Uterus (tissue), 4 donors: ENCODE data around the gene C5. TPM values are rescaled to one million over a fixed set of nuclear protein-coding genes. Genes with fewer than 3 reads are reported as not detected.
"Not testable (repeated sequence)": the region's sequence is repeated elsewhere in the genome, so short reads cannot be mapped to it uniquely, and the experiment has no call there.

ENCODE experiments used
- DNase-seq, 2 donors: peaks; one replicate each; pipeline ENCODE4 v3.0.0-alpha.2; 2019 to 2020
- H3K27ac ChIP-seq, 2 donors: fragments of 200-600 bp; sonication (generic); 1 replicate in 1 of 2; 2 replicates in 1 of 2; pipeline ENCODE4 v1.5.1; 2016 to 2018
- H3K27me3 ChIP-seq, 2 donors: fragments of 200-600 bp; sonication (generic); one replicate each; pipeline ENCODE4 v1.5.1; 2018 to 2019; ENCODE audit warnings: control low read depth in 1 of 2
- H3K36me3 ChIP-seq, 2 donors: fragments of 200-600 bp; sonication (generic); one replicate each; pipeline ENCODE4 v1.5.1; 2019; ENCODE audit warnings: control low read depth in 1 of 2
- H3K4me1 ChIP-seq, 2 donors: fragments of 200-600 bp; sonication (generic); one replicate each; pipeline ENCODE4 v1.5.1; 2018 to 2019; ENCODE audit warnings: control low read depth in 1 of 2
- H3K4me3 ChIP-seq, 2 donors: fragments of 200-600 bp; sonication (generic); 1 replicate in 1 of 2; 2 replicates in 1 of 2; pipeline ENCODE4 v1.5.1; 2018 to 2019; ENCODE audit warnings: mild to moderate bottlenecking in 1 of 2
- H3K9me3 ChIP-seq, 2 donors: fragments of 200-600 bp; sonication (generic); one replicate each; pipeline ENCODE4 v1.5.1; 2019; ENCODE audit warnings: control low read depth in 1 of 2
- POLR2A ChIP-seq, 2 donors: fragments of 450-650 bp; IDR thresholded peaks; one replicate each; pipeline ENCODE4 v1.6.1; 2016; ENCODE audit warnings: antibody characterized with exemption in 2 of 2, mild to moderate bottlenecking in 1 of 2, moderate library complexity in 1 of 2
- intact Hi-C: fragments of 100-400 bp; cut with DNase I; formaldehyde crosslinking; loops from one replicate; pipeline ENCODE4 v1.15.1; 2023; ENCODE audit warnings: low total_unique reads
- total RNA-seq, 4 donors: library from RNA; depleted of rRNA in 3 of 4; stranded (reverse); fragments of >200 nt in 3 of 4; gene quantifications; one replicate each; pipeline versions ENCODE4 v1.1.0 to v1.2.4, GENCODE V29; 2014 to 2023
- TF ChIP-seq, protein P1 (sequence below), 4 experiments: fragments of 200-600 bp in 2 of 4; fragments of 450-650 bp in 2 of 4; sonication (generic) in 2 of 4; IDR thresholded peaks; one replicate each; pipeline ENCODE4 v1.5.1; 2016 to 2019; ENCODE audit warnings: antibody characterized with exemption in 4 of 4, mild to moderate bottlenecking in 2 of 4, moderate library complexity in 1 of 4
- donor health status: DM: yes; HTN: yes; CAD: no.

The C5 gene
- total RNA-seq, result 10 to 100 TPM in 2 of 4 donors, 1 to 10 TPM in 2; 2.1 to 37.1 (median 10.3) TPM

DNA sequence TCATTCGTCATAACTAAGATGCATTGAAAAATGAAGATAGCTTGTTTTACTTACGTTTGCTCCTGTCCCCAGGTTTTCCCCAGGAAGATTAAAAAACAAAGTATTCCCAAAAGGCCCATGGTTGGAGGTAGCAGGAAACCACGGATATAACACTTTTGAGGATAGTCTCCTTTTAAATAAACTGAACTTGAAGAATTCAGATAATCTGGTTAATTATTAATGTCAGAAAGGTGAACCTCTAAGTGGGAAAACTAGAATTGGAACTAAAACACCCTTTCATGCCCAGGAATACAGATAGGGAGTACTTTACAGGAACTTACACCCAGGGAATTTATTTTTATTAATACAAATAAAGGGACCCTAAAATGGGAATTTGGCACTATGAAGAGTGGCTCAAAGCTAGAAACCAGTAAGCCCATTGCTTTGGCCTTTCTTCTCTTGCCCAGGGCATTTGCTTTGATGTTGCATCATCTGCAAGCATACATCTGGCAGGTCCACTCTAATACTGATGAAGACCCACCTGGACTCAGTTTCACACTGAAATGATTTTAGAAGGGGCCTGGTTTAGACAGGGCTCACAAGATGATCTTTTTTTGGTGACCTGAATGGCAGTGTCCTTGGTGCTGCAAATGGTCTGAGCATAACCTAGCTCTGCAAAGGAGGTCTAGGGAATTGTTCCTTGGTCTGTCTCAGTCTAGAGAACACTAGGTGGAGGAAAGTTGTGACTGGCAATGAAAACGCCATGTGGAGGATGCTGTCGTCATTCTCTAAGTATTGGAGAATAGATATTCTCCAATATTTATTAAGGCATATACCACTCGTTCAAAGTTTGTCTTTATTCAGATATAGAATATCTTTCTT lies at the start of gene C5:
TSS of gene C5 (minus strand) at position 148 of the 861 bp plus-strand sequence. CDS start at position 119, 29 bp downstream.
- Histone ChIP-seq H3K36me3 (no peaks in the 10 kb centered on the region), H3K4me3 (no peak within 1 kb of the TSS), H3K27ac (no peak within 1 kb of the TSS), H3K4me1 (no peaks in the 10 kb centered on the region), H3K9me3 (no peaks in the 10 kb centered on the region), H3K27me3 (no peaks in the 10 kb centered on the region)
- no peak for TF ChIP-seq POLR2A (IDR thresholded peaks at IDR 0.05)
- TF ChIP-seq, protein P1, sequence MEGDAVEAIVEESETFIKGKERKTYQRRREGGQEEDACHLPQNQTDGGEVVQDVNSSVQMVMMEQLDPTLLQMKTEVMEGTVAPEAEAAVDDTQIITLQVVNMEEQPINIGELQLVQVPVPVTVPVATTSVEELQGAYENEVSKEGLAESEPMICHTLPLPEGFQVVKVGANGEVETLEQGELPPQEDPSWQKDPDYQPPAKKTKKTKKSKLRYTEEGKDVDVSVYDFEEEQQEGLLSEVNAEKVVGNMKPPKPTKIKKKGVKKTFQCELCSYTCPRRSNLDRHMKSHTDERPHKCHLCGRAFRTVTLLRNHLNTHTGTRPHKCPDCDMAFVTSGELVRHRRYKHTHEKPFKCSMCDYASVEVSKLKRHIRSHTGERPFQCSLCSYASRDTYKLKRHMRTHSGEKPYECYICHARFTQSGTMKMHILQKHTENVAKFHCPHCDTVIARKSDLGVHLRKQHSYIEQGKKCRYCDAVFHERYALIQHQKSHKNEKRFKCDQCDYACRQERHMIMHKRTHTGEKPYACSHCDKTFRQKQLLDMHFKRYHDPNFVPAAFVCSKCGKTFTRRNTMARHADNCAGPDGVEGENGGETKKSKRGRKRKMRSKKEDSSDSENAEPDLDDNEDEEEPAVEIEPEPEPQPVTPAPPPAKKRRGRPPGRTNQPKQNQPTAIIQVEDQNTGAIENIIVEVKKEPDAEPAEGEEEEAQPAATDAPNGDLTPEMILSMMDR (IDR thresholded peaks at IDR 0.05), result no peak
- intact Hi-C loops, result loop anchor here (10.0 kb wide), 1 partner anchor 296 kb away; no protein-coding TSS in a partner anchor
- no peak for DNase-seq

DNA sequence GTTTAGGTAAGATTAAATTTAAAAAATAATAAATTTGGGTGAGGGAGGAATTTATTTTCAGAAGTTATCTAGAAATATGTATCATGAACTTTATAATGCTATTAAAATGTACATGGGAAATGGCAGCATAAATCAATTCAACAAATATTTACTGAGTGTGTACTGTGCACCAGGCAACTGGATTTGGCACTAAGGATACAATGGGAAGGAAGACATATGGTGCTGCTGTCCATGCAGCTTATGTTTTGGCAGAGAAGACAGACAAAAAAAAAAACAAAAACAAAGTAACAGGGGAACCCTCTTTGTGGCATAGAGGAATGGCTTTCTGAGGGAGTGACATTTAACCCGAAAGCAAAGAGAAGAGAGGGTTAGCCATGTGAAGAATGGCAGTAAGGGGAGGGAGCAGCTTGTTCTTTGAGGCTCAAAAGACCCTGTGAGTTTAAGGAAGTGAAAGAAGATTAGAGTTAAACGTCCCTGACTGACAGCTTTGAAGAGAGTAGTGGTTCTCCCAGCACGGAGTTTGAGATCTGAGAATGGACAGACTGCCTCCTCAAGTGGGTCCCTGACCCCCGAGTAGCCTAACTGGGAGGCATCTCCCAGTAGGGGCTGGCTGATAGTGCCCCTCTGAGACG lies 48.6 kb upstream of the C5 start:
- intact Hi-C loops, result no loop called here
- Histone ChIP-seq H3K27me3 (no peaks in the 10 kb centered on the region), H3K9me3 (no peaks in the 10 kb centered on the region), H3K4me1 (no peaks in the 10 kb centered on the region), H3K36me3 (no peaks in the 10 kb centered on the region), H3K4me3 (no peak overlapping the region), H3K27ac (no peak overlapping the region)
- DNase-seq, result no peak
- TF ChIP-seq POLR2A (IDR thresholded peaks at IDR 0.05), result no peak
- TF ChIP-seq, protein P1 (IDR thresholded peaks at IDR 0.05), result no peak

DNA sequence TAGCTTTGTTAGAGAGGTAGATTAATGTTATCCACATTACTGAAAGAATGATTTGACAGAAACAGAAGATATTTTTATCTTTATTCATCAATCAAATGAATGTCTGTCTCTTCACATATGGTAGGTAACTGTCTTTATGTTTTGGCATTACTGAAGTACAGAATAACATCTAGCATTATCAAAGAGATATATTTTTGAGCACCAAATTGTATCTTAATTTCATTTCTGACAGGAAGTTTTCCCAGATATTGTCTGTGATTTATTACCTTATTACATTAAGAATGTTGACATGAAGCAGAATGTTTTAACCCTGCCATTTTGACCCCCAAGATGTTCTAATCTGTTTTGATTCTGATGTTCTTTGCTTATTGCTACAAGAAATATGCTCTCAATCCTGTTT lies 45.0 kb upstream of the C5 start:
- TF ChIP-seq, protein P1 (IDR thresholded peaks at IDR 0.05), result no peak
- TF ChIP-seq POLR2A (IDR thresholded peaks at IDR 0.05), result no peak
- H3K4me1 ChIP-seq, result no peaks in the 10 kb centered on the region
- no peaks in the 10 kb centered on the region for H3K36me3 ChIP-seq
- no peaks in the 10 kb centered on the region for H3K27me3 ChIP-seq
- no peak overlapping the region for H3K4me3 ChIP-seq
- no peak overlapping the region for H3K27ac ChIP-seq
- H3K9me3 ChIP-seq, result no peaks in the 10 kb centered on the region
- DNase-seq, result no peak
- intact Hi-C loops, result no loop called here

DNA sequence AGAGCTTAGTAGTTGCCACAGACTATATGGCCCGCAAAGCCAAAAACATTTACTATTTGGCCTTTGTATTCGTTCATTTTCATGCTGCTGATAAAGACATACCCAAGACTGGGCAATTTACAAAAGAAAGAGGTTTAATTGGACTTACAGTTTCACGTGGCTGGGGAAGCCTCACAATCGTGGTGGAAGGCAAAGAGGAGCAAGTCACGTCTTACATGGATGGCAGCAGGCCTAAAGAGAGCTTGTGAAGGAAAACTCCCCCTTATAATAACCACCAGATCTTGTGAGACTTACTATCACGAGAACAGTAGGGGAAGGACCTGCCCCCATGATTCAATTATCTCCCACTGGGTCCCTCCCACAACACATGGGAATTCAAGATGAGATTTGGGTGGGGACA lies 40.7 kb upstream of the C5 start:
- H3K4me3 ChIP-seq, intact Hi-C loops, H3K9me3 ChIP-seq, H3K27ac ChIP-seq, H3K27me3 ChIP-seq, DNase-seq, H3K36me3 ChIP-seq, H3K4me1 ChIP-seq: not testable (repeated sequence)

DNA sequence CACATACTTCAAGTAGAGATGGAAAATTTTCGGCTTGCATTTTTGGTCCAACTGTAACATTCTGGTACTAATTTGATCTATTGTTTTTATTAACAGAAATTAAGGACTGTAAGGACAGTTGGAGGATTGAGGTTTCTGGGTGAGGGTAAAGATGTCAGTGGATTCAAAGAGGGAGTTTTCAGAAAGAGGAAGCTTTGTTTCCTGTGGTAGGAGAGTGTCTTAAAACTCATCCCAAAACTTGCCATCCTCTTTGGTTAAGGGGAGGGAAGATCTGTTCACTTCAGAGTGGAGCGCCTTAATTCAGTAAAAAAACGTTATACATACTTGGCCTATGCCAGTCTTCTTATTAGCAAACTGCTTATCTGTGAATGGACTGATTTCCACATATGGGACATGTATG lies 38.5 kb upstream of the C5 start:
- intact Hi-C loops, result no loop called here
- no peaks in the 10 kb centered on the region for H3K4me1 ChIP-seq
- TF ChIP-seq, protein P1 (IDR thresholded peaks at IDR 0.05), result no peak
- TF ChIP-seq POLR2A (IDR thresholded peaks at IDR 0.05), result no peak
- H3K27me3 ChIP-seq, result no peaks in the 10 kb centered on the region
- H3K4me3 ChIP-seq, result no peak overlapping the region
- H3K9me3 ChIP-seq, result no peaks in the 10 kb centered on the region
- H3K36me3 ChIP-seq, result no peaks in the 10 kb centered on the region
- H3K27ac ChIP-seq, result no peak overlapping the region
- no peak for DNase-seq
